Inflammatory macrophage treated with lipopolysaccharide for 1 hour (primary cell): ENCODE results near the gene ANKRD60.
A peak's percentile ranks its signal among the peaks of the same experiment; 100 is the strongest.

Source experiments
- DNase-seq, 2 donors: peaks; one replicate each; pipeline ENCODE4 v3.0.0-alpha.2; 2020 to 2022

ANKRD60 gene

DNA sequence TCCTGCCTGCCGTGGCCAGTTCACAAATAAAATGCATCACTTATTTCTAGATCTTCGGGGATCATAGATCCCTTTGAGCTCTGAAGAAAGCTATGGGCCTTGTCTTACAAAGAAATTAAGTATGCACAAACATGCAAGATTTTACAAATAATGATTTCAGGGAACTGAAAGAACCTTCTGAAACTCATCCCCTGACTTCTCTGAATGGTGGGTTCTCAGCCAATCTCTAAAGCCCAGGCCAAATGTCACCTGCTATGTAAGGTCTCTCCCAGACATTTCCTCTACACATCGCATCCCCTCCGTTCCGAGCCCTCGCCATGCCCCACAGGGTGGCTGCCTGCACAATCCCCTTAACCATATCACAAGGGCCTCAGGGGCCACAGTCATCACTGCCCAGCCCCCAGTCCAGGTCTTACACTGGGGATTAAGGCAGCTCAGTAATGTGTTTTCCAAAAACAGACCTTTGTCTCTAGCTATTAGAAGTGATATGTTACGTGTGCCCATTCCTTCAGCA, 16.1 kb upstream of the ANKRD60 start:
- DNase-seq, result no peak

GRCh38 chr20:58243653-58244410, 15.4 kb upstream of the ANKRD60 start:
- DNase-seq, result no peak

GRCh38 chr20:58242824-58243223, 14.4 kb upstream of the ANKRD60 start:
- DNase-seq, result no peak

- peak; percentile 16 to 49 for DNase-seq
Observed at GRCh38 chr20:58241766-58242465, 13.5 kb upstream of the ANKRD60 start.

GRCh38 chr20:58240471-58240870, 12.0 kb upstream of the ANKRD60 start:
- no peak for DNase-seq

- no peak for DNase-seq
Observed at GRCh38 chr20:58239216-58239615, 10.8 kb upstream of the ANKRD60 start.

DNA sequence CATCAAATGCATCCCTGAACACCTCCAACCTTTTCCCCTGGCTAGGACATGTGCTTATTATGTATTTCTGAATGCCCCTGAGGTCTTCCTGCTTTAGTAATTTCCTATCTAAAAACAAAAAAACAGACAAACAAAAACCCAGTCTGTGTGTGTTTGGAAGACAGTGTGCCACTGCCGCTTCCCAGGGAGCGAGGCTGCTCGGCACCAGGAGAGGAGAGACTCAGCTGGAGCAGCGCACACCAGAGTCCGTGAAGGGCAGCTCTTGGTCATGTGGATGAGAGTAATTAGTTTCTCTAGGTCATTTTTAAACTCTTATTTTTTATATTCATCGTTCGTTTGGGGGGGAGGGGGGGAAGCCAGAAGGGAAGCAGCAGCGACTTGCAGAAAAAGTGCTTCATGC, 10.0 kb upstream of the ANKRD60 start:
- no peak for DNase-seq

DNA sequence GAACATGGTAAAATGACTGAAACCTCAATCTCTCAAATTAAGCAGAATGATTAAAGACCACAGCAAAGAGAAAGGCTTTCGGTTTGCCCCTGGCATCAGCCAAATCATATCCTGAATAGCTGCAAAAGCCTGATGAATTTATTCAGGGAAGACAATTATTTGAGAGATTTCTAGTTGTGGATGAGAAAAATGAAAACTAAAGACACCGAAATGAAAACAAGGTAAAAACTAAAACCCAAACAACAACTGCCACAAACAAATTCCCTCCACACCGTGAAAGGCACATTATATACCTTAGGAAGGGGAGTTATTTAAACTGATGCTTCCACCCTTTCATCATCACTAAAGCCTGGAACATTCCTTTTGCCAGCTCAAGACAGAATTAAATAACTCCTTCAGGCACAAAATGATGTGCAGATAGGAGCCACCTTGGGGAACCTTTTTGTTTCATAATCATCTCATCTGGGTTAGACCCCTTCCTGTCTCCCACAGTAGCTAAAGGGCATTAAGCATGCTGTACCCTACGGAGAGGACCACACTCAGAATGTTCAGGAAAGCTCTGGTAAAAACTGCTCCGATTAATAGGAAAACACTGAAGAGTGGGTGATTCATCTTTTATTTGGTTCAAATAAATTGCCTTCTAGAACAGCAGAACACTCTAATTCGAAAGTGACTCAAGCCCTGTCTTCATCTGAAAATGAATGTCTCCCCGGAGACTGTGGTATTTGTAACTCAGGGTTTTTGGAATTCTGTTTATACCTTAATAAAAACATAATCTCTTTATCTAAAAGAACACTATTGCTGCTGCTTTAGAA, 9.1 kb upstream of the ANKRD60 start:
- DNase-seq, result no peak

GRCh38 chr20:58236612-58237317, 8.3 kb upstream of the ANKRD60 start:
- peak; percentile 44 to 85 for DNase-seq

DNA sequence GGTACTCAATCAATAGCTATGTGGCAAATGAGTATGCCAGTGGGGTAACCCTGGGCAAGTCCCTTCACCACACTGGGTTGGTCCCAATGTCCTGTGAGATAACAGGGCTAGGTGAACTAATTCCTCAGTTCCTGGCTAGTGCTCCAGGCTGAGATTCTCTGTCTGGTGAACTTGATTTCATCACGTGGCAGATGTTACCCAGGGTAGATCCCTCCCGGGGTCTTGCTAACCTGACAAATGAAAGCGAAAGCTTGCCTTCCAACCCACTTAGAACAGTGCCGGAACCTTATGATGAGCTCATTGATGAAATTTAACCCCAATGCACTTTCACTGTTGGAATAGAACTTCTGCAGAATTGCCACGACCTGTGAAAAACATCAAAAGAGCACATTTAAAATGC, 6.6 kb upstream of the ANKRD60 start:
- no peak for DNase-seq

DNA sequence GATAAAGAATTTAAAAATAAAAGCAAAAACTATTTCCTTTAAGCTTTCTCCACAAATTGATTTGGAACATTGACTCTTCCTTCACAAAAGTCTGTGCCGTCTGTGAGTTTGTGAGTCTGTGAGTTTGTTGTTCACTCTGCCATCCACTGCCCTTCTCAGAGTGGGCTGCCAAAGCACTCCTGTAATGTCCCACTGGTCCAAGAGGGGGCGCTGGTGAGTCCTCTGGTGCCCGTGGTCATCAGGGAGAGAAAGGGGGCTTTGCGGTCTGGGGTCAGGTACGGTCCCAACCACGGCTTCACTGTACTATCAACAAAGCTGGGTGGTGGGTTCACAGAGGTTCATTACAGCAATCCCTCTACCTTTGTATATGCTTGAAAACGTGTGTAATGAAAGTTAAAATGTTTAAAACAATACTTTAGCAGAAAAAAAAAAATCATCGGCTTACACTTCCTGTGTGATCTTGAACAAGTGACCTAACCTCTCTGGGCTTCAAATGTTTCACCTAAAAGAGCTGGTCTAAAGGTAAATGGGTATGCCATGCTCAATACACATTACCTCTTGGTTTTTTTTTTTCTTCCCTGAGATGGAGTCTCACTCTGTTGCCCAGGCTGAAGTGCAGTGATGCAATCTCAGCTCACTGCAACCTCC, 5.6 kb upstream of the ANKRD60 start:
- DNase-seq, result peak in 1 of 2 donors; percentile 67

DNA sequence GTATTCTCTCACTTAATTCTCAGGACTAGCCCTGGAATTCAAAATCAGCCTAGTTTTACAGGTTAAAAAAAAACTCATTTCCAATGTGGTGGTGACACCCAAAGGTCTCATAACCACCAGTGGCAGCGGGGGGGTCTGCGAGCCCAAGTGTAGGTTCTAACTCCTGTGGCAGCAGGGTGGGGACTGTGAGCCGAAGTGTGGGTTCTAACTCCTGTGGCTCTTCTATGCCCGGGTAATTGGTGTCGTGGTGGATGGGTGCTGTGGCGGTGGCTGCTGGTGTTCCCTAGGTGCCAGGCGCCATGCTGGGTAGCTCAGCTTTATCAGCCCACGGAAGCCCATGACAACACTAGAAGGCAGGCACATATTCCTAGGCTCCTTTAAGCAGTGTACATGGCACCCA, 4.9 kb upstream of the ANKRD60 start:
- no peak for DNase-seq

DNA sequence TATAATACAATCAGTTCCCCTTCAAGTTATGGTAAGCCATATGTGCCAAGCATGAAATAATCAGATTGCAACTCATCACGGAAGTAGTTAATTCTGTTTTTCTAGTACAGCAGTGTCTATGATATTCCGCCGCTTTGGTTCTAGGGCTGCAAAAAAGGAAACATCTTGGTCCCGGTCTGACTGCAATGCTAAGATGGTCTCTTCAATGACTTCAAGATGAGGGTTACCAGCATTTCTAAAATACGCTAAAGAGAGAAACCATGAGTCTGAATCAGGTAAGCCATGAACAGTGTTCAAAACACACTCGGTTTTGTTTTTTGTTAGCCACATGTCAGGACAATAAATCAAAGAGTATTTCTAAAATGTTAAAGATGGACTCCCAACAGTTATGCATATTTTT, 3.2 kb upstream of the ANKRD60 start:
- no peak for DNase-seq

DNA sequence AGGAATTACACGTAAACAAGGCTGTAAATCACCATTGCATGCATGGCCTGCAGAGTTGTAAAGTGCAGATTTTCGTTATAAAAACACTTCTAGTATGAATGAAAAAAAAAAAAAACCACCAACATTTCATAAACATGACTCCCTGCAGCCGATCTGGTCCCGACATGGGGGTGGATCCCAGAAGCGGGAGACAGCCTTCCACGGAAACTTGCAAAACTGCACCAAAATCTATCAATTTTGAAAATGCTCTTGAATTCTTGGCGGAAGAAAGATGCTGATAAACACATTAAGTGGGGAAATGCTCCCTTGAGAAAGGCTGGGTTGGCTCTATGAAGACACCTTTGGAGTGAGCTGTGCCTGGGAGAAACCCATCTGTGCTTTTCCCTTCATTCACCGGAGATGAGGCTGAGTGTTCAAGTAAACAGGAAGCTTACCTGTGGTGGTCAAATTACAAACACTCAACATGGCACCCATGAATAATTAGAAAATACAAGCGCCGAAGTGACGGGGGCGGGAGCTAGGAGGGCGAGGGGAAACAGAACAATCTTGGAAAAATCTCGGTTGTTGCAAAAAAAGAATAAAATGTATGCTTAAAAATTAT, 845 bp upstream of the ANKRD60 start:
- DNase-seq, result no peak

- no peak for DNase-seq
Observed at GRCh38 chr20:58228103-58228483, 360 bp downstream of the ANKRD60 start.

GRCh38 chr20:58227391-58228102, 906 bp downstream of the ANKRD60 start:
- DNase-seq, result no peak

DNA sequence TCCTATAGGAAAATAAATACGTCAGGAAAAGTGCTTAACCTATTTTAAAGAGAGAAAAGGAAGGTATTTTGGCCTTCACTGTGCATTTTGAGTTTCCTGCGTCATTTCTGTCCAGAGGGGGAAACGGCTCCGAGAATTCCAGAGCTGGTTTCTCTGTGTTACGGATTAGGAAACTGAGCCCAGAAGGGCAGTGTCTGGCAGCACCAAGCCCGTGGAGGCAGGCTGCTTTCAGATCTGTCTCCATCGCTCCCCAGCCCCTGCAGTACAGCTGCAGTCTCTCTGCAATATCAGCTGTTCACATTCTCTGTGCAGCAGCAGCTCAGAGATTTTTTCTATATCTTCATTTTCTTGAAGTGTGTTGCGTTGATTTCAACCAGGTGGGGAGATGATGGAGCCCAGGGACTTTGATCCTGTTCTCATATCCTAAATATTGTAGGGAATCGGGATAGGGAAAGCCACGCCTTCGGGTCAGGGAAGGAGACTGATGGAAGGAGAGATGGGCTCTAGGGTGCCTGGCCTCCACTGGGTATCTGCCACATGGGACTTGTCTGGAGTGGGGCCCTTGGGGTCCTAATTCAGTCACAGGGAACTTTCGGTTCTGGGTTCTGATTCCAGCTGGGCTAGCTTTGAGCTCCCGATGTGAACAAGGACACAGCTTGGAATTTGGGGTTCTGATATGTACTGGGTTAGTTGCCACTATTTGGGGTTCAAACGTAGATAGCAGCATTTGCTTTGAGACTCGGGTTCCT, 2.8 kb downstream of the ANKRD60 start:
- DNase-seq, result no peak

- DNase-seq, result no peak
Observed at GRCh38 chr20:58224974-58225373, 3.5 kb downstream of the ANKRD60 start.

- no peak for DNase-seq
Observed at GRCh38 chr20:58224097-58224496, 4.4 kb downstream of the ANKRD60 start.

DNA sequence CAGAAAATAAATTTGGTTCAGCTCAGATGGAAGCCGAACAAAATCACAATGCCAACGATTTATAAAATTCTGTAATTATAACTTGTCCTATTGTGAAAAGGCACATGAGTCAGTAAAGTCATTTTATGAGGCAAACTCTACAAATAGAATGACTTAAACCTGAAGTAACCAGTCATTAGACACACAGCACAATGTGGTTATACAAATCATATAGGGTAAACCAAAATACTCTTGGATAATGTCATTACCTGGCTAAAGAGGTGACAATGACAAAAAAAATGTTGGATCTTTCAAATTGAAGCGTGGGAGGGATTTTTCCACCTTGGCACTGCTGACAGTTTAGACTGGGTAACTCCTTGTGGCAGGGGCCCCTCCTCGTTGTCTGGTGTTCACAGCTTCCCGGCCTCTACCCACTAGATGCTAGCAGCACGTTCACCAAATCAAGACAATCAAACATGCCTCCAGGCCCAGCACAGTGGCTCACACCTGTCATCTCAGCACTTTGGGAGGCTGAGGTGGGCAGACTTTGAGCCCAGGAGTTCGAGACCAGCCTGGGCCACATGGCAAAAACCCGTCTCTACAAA, 5.0 kb downstream of the ANKRD60 start:
- DNase-seq, result no peak
